Kidney (tissue), 14 donors: ENCODE measurements around the gene IGSF11. TPM values are rescaled to one million over a fixed set of nuclear protein-coding genes. Genes with fewer than 3 reads are reported as not detected.

Experiments used
- DNase-seq, 5 donors: peaks; one replicate each; pipeline ENCODE4 v3.0.0-alpha.2; 2013 to 2020
- FAIRE-seq: peaks from 2 replicates; lab custom pipeline; 2012; peaks lifted over from hg19 to GRCh38; lab: Jason Lieb, UNC
- H3K27ac ChIP-seq, 2 donors: one replicate each; pipeline ENCODE4 v1.7.0; 2013; ENCODE audit warnings: low read depth in 2 of 2, low read length in 2 of 2, inconsistent platforms in 1 of 2
- H3K27me3 ChIP-seq: one replicate; pipeline ENCODE4 v1.7.1; 2013; ENCODE audit warnings: low read length, inconsistent platforms; ENCODE audit not compliant: control insufficient read depth, insufficient read depth
- H3K36me3 ChIP-seq, 3 donors: one replicate each; pipeline versions ENCODE4 v1.7.0 to v1.7.1; 2013; ENCODE audit warnings: low read length in 3 of 3, control low read depth in 1 of 3, inconsistent platforms in 1 of 3; ENCODE audit not compliant: insufficient read depth in 3 of 3, control insufficient read depth in 2 of 3
- H3K4me1 ChIP-seq, 3 donors: one replicate each; pipeline versions ENCODE4 v1.7.0 to v1.7.1; 2013; ENCODE audit warnings: low read length in 3 of 3, inconsistent platforms in 1 of 3, low read depth in 1 of 3; ENCODE audit not compliant: control insufficient read depth in 2 of 3, insufficient read depth in 2 of 3
- H3K4me3 ChIP-seq, 3 donors: one replicate each; pipeline versions ENCODE4 v1.7.0 to v1.8.1; 2013; ENCODE audit warnings: low read length in 3 of 3, control low read depth in 1 of 3, inconsistent platforms in 1 of 3
- H3K9ac ChIP-seq, 3 donors: one replicate each; pipeline versions ENCODE4 v1.7.0 to v1.7.1; 2013; ENCODE audit warnings: low read length in 3 of 3, control low read depth in 1 of 3, inconsistent platforms in 1 of 3
- H3K9me3 ChIP-seq, 3 donors: one replicate each; pipeline versions ENCODE4 v1.7.0 to v1.7.1; 2013; ENCODE audit warnings: low read length in 3 of 3, control low read depth in 1 of 3, inconsistent platforms in 1 of 3; ENCODE audit not compliant: control insufficient read depth in 2 of 3, insufficient read depth in 1 of 3
- CTCF ChIP-seq: IDR thresholded peaks from 3 replicates; pipeline ENCODE4 v1.5.1; 2012; ENCODE audit warnings: mild to moderate bottlenecking, moderate library complexity, borderline replicate concordance; ENCODE audit not compliant: insufficient read depth; ENCODE audit errors: extremely low read depth
- intact Hi-C: fragments of 100-400 bp; cut with DNase I; formaldehyde crosslinking; loops from one replicate; pipeline ENCODE4 v1.11.1; 2022
- polyA plus RNA-seq: library from polyadenylated mRNA; stranded (reverse); fragments of 350-450 nt; fragmentation: Illumina TruSeq; extraction: RNeasy Lipid Tissue Mini Kit (QIAGEN cat#74804); gene quantifications from one replicate; pipeline ENCODE4 v1.2.3, GENCODE V29; 2014; ENCODE audit warnings: low read depth, low replicate concordance; ENCODE audit not compliant: insufficient read depth
- total RNA-seq: library from RNA; stranded (reverse); fragmentation: NEBNext Ultra II Directional; extraction: Animal tissue kit (Norgen Biotek cat#: 25700); gene quantifications from one replicate; pipeline ENCODE4 v1.2.1, GENCODE V29; 2021
- donor health status: control.
- donor health status: control.
- donor health status: control.
- donor health status: control.
- donor health status: control.
- donor health status: DM: yes; HTN: yes; CAD: no.
- donor health status: Normal renal cell carcinoma (clear cell type).

IGSF11 gene
- total and polyA plus RNA-seq, 2 donors from 2014 or later: 1.3 to 6.7 TPM

- DNase-seq (no peak), FAIRE-seq (no peak)
- Histone ChIP-seq H3K36me3 (no peaks in the 10 kb centered on the region), H3K9ac (no peak overlapping the region), H3K27ac (no peak overlapping the region), H3K4me3 (no peak overlapping the region), H3K27me3 (no peaks in the 10 kb centered on the region), H3K9me3 (no peaks in the 10 kb centered on the region), H3K4me1 (no peaks in the 10 kb centered on the region)
- intact Hi-C loops: no loop called here
- TF ChIP-seq CTCF: no peak
These were observed 96.3 kb downstream of the IGSF11 start for GRCh38 chr3:118938183-118938961.

GRCh38 chr3:118936811-118937210 lies 97.8 kb downstream of the IGSF11 start:
- H3K9ac ChIP-seq: no peak overlapping the region
- no peaks in the 10 kb centered on the region for H3K9me3 ChIP-seq
- no peaks in the 10 kb centered on the region for H3K36me3 ChIP-seq
- no peak for TF ChIP-seq CTCF
- H3K27ac ChIP-seq: no peak overlapping the region
- FAIRE-seq (no peak), DNase-seq (no peak)
- H3K27me3 ChIP-seq: no peaks in the 10 kb centered on the region
- intact Hi-C loops: no loop called here
- H3K4me3 ChIP-seq: no peak overlapping the region
- H3K4me1 ChIP-seq: no peaks in the 10 kb centered on the region

GRCh38 chr3:118932822-118933558 lies 101.7 kb downstream of the IGSF11 start:
- peak overlapping the region in 1 of 3 donors; percentile 7 for H3K4me3 ChIP-seq
- H3K27ac ChIP-seq: no peak overlapping the region
- no peaks in the 10 kb centered on the region for H3K27me3 ChIP-seq
- no peak for TF ChIP-seq CTCF
- no peaks in the 10 kb centered on the region for H3K36me3 ChIP-seq
- intact Hi-C loops: no loop called here
- DNase-seq: no peak
- no peak overlapping the region for H3K9ac ChIP-seq
- H3K4me1 ChIP-seq: no peaks in the 10 kb centered on the region
- FAIRE-seq: no peak
- H3K9me3 ChIP-seq: no peaks in the 10 kb centered on the region
